HCT116 (cell line): ENCODE results near the gene WWOX. TPM values are rescaled to one million over a fixed set of nuclear protein-coding genes. Genes with fewer than 3 reads are reported as not detected.

ENCODE experiments used
- ATAC-seq: fragments of 200-7000 bp; cut with Tn5 transposase; 2 replicates; pipeline ENCODE4 v1.9.1; 2020; ENCODE audit warnings: mild to moderate bottlenecking, moderate library complexity
- BruUV-seq: library from RNA; stranded (reverse); fragments of 400-500 nt; replicated peaks from 2 replicates; lab custom pipeline; 2021; lab: Mats Ljungman, UMichigan
- CTCF ChIA-PET: fragments of 300-600 bp; sonication (Branson Sonifier 250); formaldehyde crosslinking; loops from one replicate; lab custom pipeline; 2021; ENCODE audit warnings: antibody characterized with exemption; lab: Charles Lee
- POLR2A ChIA-PET: fragments of 300-600, 350-600 bp; sonication (Branson Sonifier 250); formaldehyde crosslinking; loops from one replicate; lab custom pipeline; 2021; ENCODE audit warnings: antibody characterized with exemption; lab: Charles Lee
- RAD21 ChIA-PET, 2 experiments: fragments of 300-600 bp; sonication (Branson Sonifier 250); formaldehyde crosslinking; loops; one replicate each; lab custom pipeline; 2023; ENCODE audit warnings: low total read pairs in 2 of 2; ENCODE audit not compliant: uncharacterized antibody in 2 of 2, unreplicated experiment in 2 of 2, low non-redundant PET in 1 of 2; lab: Charles Lee
- DNase-seq: peaks from one replicate; pipeline ENCODE4 v3.0.0-alpha.2; 2010; ENCODE audit warnings: low read depth, low spot score
- H2AFZ ChIP-seq: fragments of 200-600 bp; shearing (Covaris generic), sonication (generic); 2 replicates; pipeline ENCODE4 v1.6.1; 2017; ENCODE audit warnings: low read depth, mixed run types, mixed read lengths, antibody characterized with exemption, low read length; ENCODE audit not compliant: poor library complexity, severe bottlenecking
- H3K27ac ChIP-seq: 2 replicates; pipeline ENCODE4 v1.5.1; 2012; ENCODE audit warnings: low read depth, low read length
- H3K27me3 ChIP-seq: fragments of 200-600 bp; sonication (generic); 2 replicates; pipeline ENCODE4 v1.6.1; 2016; ENCODE audit warnings: mixed run types, low read length, mixed read lengths; ENCODE audit not compliant: insufficient read depth
- H3K36me3 ChIP-seq, 2 experiments: fragments of 200-500 bp in 1 of 2; fragments of 200-600 bp in 1 of 2; sonication (Bioruptor generic) in 1 of 2; sonication (generic) in 1 of 2; 2 replicates each; pipeline versions ENCODE4 v1.5.1 to v1.6.1; 2014 to 2016; ENCODE audit warnings: low read length in 2 of 2, inconsistent platforms in 1 of 2, mixed read lengths in 1 of 2, mixed run types in 1 of 2; ENCODE audit not compliant: insufficient read depth in 2 of 2, control insufficient read depth in 1 of 2
- H3K4me1 ChIP-seq, 2 experiments: fragments of 200-600 bp in 1 of 2; sonication (generic) in 1 of 2; 2 replicates each; pipeline versions ENCODE4 v1.5.1 to v1.6.1; 2012 to 2017; ENCODE audit warnings: low read length in 2 of 2, inconsistent platforms in 1 of 2, mild to moderate bottlenecking in 1 of 2, mixed read lengths in 1 of 2, mixed run types in 1 of 2, moderate library complexity in 1 of 2; ENCODE audit not compliant: insufficient read depth in 2 of 2, control insufficient read depth in 1 of 2
- H3K4me2 ChIP-seq: fragments of 200-600 bp; sonication (generic); 2 replicates; pipeline ENCODE4 v1.6.1; 2017; ENCODE audit warnings: mixed run types, low read length, mixed read lengths
- H3K4me3 ChIP-seq, 2 experiments: fragments of 200-600 bp in 1 of 2; sonication (generic) in 1 of 2; replicated peaks in 1 of 2; 2 replicates each; pipeline ENCODE4 v1.5.1; 2011 to 2016; ENCODE audit warnings: low read length in 2 of 2, control low read depth in 1 of 2, low read depth in 1 of 2, mild to moderate bottlenecking in 1 of 2, mixed read lengths in 1 of 2, mixed run types in 1 of 2
- H3K79me2 ChIP-seq: fragments of 200-600 bp; sonication (generic); 2 replicates; pipeline ENCODE4 v1.6.1; 2017; ENCODE audit warnings: mild to moderate bottlenecking, mixed run types, low read length, moderate library complexity, mixed read lengths; ENCODE audit not compliant: insufficient read depth
- H3K9ac ChIP-seq: fragments of 200-600 bp; sonication (generic); 2 replicates; pipeline ENCODE4 v1.6.1; 2016; ENCODE audit warnings: low read length, mixed read lengths
- H3K9me2 ChIP-seq: fragments of 200-600 bp; sonication (generic), shearing (Covaris generic); 2 replicates; pipeline ENCODE4 v1.6.1; 2017; ENCODE audit warnings: mixed run types, mild to moderate bottlenecking, moderate library complexity; ENCODE audit not compliant: insufficient read depth
- H3K9me3 ChIP-seq, 2 experiments: fragments of 200-500 bp in 1 of 2; fragments of 200-600 bp in 1 of 2; sonication (Bioruptor generic) in 1 of 2; sonication (generic) in 1 of 2; 2 replicates each; pipeline ENCODE4 v1.6.1; 2014 to 2017; ENCODE audit warnings: low read length in 2 of 2, mixed read lengths in 2 of 2, inconsistent platforms in 1 of 2, low read depth in 1 of 2, mild to moderate bottlenecking in 1 of 2, mixed run types in 1 of 2, moderate library complexity in 1 of 2; ENCODE audit not compliant: control insufficient read depth in 1 of 2, insufficient read depth in 1 of 2
- H4K20me1 ChIP-seq: fragments of 200-600 bp; sonication (generic), shearing (Covaris generic); 2 replicates; pipeline ENCODE4 v1.6.1; 2017; ENCODE audit warnings: mixed run types, mild to moderate bottlenecking, moderate library complexity; ENCODE audit not compliant: insufficient read depth
- CBX3 ChIP-seq: IDR thresholded peaks from 2 replicates; pipeline ENCODE4 v1.6.1; 2012; ENCODE audit warnings: low read depth
- CEBPB ChIP-seq: IDR thresholded peaks from 2 replicates; pipeline ENCODE4 v1.6.1; 2012; ENCODE audit warnings: low read depth
- EGR1 ChIP-seq: IDR thresholded peaks from 2 replicates; pipeline ENCODE4 v1.6.1; 2012; ENCODE audit warnings: low read depth
- ELF1 ChIP-seq: IDR thresholded peaks from 2 replicates; pipeline ENCODE4 v1.6.1; 2012; ENCODE audit warnings: low read depth, borderline replicate concordance
- EZH2 ChIP-seq: fragments of 200-600 bp; sonication (generic); IDR thresholded peaks from 2 replicates; pipeline ENCODE4 v1.6.1; 2017; ENCODE audit warnings: antibody characterized with exemption, mixed run types
- EZH2phosphoT487 ChIP-seq: fragments of 200-600 bp; IDR thresholded peaks from 2 replicates; pipeline ENCODE4 v1.6.1; 2018; ENCODE audit warnings: antibody characterized with exemption, borderline replicate concordance
- JUND ChIP-seq: IDR thresholded peaks from 2 replicates; pipeline ENCODE4 v1.6.1; 2012
- POLR2A ChIP-seq: IDR thresholded peaks from 2 replicates; pipeline ENCODE4 v1.7.0; 2011; ENCODE audit warnings: borderline replicate concordance; ENCODE audit not compliant: insufficient read depth, insufficient read length; ENCODE audit errors: extremely low read depth
- POLR2AphosphoS5 ChIP-seq: IDR thresholded peaks from 2 replicates; pipeline ENCODE4 v1.6.1; 2011; ENCODE audit warnings: mild to moderate bottlenecking, low read depth, low read length, moderate library complexity
- RAD21 ChIP-seq: IDR thresholded peaks from 2 replicates; pipeline ENCODE4 v1.6.1; 2012; ENCODE audit warnings: low read depth, mild to moderate bottlenecking
- SIN3A ChIP-seq: IDR thresholded peaks from 2 replicates; pipeline ENCODE4 v1.6.1; 2012; ENCODE audit warnings: low read depth
- SP1 ChIP-seq: IDR thresholded peaks from 2 replicates; pipeline ENCODE4 v1.6.1; 2012; ENCODE audit warnings: low read depth
- TCF7L2 ChIP-seq: IDR thresholded peaks from 2 replicates; pipeline ENCODE4 v1.7.0; 2011; ENCODE audit warnings: borderline replicate concordance, inconsistent platforms; ENCODE audit not compliant: insufficient read depth, insufficient read length; ENCODE audit errors: extremely low read depth
- YY1 ChIP-seq: IDR thresholded peaks from 2 replicates; pipeline ENCODE4 v1.6.1; 2011; ENCODE audit warnings: low read length, low read depth, moderate library complexity, mild to moderate bottlenecking; ENCODE audit not compliant: insufficient replicate concordance; ENCODE audit errors: extremely low read depth
- ZFX ChIP-seq: fragments of 450-650 bp; IDR thresholded peaks from 2 replicates; pipeline ENCODE4 v1.6.1; 2017
- ZNF274 ChIP-seq: fragments of 200-500 bp; sonication (Bioruptor generic); IDR thresholded peaks from 2 replicates; pipeline ENCODE4 v1.6.1; 2014; ENCODE audit warnings: mild to moderate bottlenecking, low read depth, low read length, inconsistent platforms
- intact Hi-C: fragments of 100-400 bp; cut with micrococcal nuclease; formaldehyde crosslinking; loops from 2 replicates; pipeline ENCODE4 v1.10.0; 2022
- total RNA-seq: library from RNA; stranded (reverse); gene quantifications from one replicate; pipeline ENCODE4 v1.2.1, GENCODE V29; 2021; ENCODE audit not compliant: unreplicated experiment
- TF ChIP-seq, protein P1 (sequence below), 3 experiments: fragments of 200-600 bp in 1 of 3; sonication (generic) in 1 of 3; IDR thresholded peaks in 2 of 3; conservative IDR thresholded peaks in 1 of 3; 2 replicates each; pipeline ENCODE4 v1.5.1; 2012 to 2017; ENCODE audit warnings: low read depth in 2 of 3, low read length in 2 of 3, antibody characterized with exemption in 1 of 3, borderline replicate concordance in 1 of 3, control low read depth in 1 of 3, mild to moderate bottlenecking in 1 of 3, mixed read lengths in 1 of 3, mixed run types in 1 of 3, moderate library complexity in 1 of 3; ENCODE audit not compliant: insufficient read depth in 1 of 3
- TF ChIP-seq, protein P2 (sequence below): IDR thresholded peaks from 2 replicates; pipeline ENCODE4 v1.6.1; 2012
- TF ChIP-seq, protein P3 (sequence below): IDR thresholded peaks from 2 replicates; pipeline ENCODE4 v1.6.1; 2012
- TF ChIP-seq, protein P4 (sequence below): IDR thresholded peaks from 2 replicates; pipeline ENCODE4 v1.6.1; 2011; ENCODE audit warnings: mild to moderate bottlenecking, low read length, moderate library complexity; ENCODE audit not compliant: insufficient replicate concordance; ENCODE audit errors: extremely low read depth

Gene WWOX
- total RNA-seq, 1 experiment from 2014 or later: 13.7 TPM

DNA sequence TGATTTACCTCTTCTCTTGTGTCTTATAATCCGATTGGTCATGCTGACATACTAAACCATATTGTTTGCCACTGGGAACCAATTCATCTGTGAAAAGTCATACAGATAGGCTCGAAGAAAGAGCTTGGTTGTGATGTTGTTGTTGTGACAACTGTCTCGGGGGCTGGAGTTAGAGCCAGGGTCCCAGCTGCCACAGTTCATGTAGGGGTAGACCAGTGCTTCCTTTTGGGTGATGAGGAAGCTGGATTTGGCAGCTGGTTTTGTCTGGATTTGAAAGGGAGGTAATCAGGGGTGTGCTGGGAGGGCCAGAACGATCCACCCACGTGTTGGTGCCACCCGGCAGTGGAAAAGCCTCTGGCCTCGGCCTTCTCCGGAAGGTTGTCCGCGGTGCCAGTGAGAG lies 438.1 kb downstream of the WWOX start:
- Histone ChIP-seq H3K9me3 (no peaks in the 10 kb centered on the region; a peak in 1 of 4 replicates), H3K9me2 (no peaks in the 10 kb centered on the region), H2AFZ (no peak overlapping the region), H3K4me3 (no peak overlapping the region), H3K4me1 (no peaks in the 10 kb centered on the region), H3K9ac (no peak overlapping the region), H3K79me2 (no peaks in the 10 kb centered on the region), H3K27me3 (no peaks in the 10 kb centered on the region), H3K4me2 (no peak overlapping the region), H4K20me1 (no peaks in the 10 kb centered on the region), H3K27ac (no peak overlapping the region), H3K36me3 (no peaks in the 10 kb centered on the region)
- no TSS peak for BruUV-seq
- CTCF ChIA-PET: no interaction called here
- ATAC-seq (no peak), DNase-seq (no peak)
- TF ChIP-seq, protein P1, sequence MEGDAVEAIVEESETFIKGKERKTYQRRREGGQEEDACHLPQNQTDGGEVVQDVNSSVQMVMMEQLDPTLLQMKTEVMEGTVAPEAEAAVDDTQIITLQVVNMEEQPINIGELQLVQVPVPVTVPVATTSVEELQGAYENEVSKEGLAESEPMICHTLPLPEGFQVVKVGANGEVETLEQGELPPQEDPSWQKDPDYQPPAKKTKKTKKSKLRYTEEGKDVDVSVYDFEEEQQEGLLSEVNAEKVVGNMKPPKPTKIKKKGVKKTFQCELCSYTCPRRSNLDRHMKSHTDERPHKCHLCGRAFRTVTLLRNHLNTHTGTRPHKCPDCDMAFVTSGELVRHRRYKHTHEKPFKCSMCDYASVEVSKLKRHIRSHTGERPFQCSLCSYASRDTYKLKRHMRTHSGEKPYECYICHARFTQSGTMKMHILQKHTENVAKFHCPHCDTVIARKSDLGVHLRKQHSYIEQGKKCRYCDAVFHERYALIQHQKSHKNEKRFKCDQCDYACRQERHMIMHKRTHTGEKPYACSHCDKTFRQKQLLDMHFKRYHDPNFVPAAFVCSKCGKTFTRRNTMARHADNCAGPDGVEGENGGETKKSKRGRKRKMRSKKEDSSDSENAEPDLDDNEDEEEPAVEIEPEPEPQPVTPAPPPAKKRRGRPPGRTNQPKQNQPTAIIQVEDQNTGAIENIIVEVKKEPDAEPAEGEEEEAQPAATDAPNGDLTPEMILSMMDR (IDR thresholded peaks at IDR 0.05 in 2 of 3, conservative IDR thresholded peaks at IDR 0.05 in 1 of 3; ENCODE audit: borderline replicate concordance in 1 of 3, insufficient read depth in 1 of 3, low read depth in 2 of 3, low read length in 2 of 3): no peak
- TF ChIP-seq CEBPB: no peak
- TF ChIP-seq JUND: no peak
- no peak for TF ChIP-seq CBX3
- TF ChIP-seq, protein P2, sequence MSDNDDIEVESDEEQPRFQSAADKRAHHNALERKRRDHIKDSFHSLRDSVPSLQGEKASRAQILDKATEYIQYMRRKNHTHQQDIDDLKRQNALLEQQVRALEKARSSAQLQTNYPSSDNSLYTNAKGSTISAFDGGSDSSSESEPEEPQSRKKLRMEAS: no peak
- TF ChIP-seq, protein P3, sequence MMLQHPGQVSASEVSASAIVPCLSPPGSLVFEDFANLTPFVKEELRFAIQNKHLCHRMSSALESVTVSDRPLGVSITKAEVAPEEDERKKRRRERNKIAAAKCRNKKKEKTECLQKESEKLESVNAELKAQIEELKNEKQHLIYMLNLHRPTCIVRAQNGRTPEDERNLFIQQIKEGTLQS: no peak
- no peak for TF ChIP-seq EZH2phosphoT487
- TF ChIP-seq RAD21: no peak
- no peak for TF ChIP-seq ZFX
- no peak for TF ChIP-seq EZH2
- TF ChIP-seq YY1: no peak
- TF ChIP-seq ELF1: no peak
- TF ChIP-seq, protein P4, sequence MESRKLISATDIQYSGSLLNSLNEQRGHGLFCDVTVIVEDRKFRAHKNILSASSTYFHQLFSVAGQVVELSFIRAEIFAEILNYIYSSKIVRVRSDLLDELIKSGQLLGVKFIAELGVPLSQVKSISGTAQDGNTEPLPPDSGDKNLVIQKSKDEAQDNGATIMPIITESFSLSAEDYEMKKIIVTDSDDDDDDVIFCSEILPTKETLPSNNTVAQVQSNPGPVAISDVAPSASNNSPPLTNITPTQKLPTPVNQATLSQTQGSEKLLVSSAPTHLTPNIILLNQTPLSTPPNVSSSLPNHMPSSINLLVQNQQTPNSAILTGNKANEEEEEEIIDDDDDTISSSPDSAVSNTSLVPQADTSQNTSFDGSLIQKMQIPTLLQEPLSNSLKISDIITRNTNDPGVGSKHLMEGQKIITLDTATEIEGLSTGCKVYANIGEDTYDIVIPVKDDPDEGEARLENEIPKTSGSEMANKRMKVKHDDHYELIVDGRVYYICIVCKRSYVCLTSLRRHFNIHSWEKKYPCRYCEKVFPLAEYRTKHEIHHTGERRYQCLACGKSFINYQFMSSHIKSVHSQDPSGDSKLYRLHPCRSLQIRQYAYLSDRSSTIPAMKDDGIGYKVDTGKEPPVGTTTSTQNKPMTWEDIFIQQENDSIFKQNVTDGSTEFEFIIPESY: no peak
- no peak for TF ChIP-seq TCF7L2
- no peak for TF ChIP-seq SP1
- no peak for TF ChIP-seq SIN3A
- TF ChIP-seq EGR1: no peak
- no peak for TF ChIP-seq POLR2A
- TF ChIP-seq POLR2AphosphoS5: no peak
- TF ChIP-seq ZNF274: no peak
- POLR2A ChIA-PET: no interaction called here
- intact Hi-C loops: loop anchor here (10.0 kb wide), 1 partner anchor 47 kb away; no protein-coding TSS in a partner anchor
- RAD21 ChIA-PET: no interaction called here
